NCI-H1417 treated with DMSO at 0.1 percent for 48 hours (cell line): Measurements from ENCODE around the gene BCOR.

Experiments used
- DNase-seq: peaks from one replicate; lab custom pipeline; 2025; lab: John Stamatoyannopoulos, UW

BCOR gene

DNA sequence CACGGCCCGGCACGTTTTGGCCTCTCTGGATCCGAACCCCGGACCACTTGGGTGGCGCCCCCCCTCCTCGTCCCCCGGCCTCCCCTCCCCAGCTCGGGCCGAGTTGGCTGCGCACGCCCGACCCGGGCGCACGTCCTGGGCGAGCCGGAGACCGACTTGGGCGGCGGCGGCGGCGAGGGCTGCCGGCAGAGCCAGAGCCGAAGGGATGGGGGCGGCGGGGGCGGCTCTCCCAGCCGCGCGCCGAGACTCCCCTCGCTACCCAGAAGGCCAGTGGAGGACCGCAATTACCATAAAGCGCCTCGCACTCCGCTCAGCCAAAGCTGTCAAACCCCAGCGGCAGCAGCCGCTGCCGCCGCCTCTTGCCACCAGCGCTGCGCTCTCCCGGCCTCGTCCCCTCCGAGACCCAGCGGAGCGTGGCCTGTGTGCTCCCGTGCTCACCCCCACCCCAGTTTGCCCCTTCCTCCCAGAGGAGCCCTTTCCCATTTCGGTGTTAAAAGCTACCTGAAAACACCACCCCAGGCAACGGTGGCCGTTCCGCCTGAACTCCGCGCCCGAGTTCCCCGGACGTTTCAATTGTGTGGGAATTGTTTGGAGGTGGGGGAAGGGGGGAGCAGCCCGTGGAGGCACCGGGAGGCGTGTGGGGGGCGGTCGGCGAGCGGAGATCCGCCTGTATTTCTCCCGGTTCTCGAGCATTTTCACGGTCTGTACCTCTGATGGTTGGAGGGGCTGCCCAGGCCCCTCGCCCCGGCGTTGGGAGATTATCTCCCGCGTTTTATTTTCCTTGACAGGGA, 701 bp upstream of the BCOR start:
- DNase-seq = no peak

DNA sequence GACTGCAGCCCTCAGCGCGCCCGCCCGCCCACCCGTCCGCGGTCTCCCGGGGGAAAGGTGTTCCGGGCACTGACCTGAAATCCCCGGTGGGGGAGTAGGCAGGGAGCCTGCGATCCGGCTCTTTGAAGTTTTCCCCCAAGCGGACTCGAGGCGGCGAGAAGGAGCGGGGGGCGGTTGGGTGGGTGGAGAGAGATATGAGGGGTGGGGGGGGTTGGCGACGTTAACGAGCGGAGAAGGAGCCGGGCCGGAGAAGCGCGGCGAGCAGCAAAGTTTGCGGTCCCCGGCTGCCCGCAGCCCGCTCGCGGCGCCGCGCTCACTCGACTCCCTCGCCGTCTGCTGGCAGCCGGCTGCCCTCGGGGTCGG, 636 bp downstream of the BCOR start:
- no peak for DNase-seq

DNA sequence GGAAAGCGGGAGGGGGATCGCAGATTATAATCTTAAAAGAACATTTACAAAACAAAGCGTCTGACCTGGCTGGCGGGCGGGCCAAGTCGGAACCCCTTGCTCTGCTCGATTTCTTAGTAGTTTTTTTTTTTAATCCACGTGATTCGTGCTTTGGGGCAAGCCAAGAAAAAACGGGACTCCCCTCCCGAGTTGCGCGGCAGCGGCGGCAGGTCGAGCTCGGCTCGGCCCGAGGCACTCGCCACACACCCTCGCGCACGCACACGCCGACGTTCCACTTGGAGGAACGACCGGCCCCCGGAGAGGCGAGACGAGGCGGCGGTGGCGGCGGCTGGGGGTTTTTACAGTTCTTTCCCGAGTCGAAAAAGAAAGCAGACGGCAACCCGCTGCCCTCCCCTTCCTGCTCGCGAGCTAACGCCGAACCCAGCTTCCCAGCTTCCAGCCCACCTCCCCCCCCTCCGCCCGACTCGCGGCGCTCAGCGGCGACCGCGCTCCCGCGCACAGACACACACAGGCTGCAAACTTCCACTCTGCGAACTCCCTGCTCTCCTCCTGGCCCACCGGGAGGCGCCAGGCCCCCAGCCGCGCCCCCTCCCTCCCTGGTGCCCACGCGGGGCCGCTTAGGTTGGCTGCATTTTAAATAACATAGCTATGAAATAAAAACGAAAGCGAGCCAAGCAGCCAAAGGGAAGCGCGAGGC, 1.2 kb downstream of the BCOR start:
- no peak for DNase-seq

DNA sequence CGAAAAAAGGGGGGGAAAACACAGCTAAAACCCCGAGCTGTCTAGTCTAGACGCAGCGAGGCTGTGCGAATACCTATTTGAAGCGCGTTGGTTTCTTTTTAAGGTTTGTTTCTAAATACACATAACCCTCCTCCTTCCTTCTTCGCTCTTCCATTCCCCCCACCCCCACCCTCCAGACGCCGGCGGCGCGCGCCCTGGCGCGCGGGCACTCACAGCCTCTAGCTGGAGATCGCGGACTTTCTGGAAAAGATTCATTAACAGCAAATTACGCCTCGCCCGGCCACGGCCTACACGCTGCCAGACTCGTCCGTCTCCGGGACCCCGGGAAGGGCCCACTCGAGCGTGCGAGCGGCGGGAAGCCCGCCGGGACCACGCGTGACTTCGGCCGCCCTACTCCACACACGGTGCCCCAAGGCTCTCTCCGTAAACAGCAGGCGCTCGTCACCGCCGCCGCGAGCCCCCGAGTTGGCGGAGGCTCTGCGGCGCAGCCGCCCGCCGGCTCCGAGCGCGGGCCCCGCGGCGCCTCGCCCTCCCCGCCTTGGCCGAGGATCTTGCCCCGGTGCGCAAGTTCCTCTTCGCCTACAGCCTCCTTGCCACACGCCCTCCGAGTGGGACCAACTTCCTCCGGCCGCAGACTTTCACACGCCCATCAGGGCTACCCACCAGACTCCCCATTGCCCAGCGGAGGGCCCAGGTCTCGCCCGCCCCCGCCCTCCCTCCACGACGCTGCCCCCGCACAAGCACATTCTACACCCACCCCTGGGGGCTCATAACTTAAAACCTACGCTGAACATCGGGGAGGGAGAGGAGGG, 2.0 kb downstream of the BCOR start:
- DNase-seq = no peak

DNA sequence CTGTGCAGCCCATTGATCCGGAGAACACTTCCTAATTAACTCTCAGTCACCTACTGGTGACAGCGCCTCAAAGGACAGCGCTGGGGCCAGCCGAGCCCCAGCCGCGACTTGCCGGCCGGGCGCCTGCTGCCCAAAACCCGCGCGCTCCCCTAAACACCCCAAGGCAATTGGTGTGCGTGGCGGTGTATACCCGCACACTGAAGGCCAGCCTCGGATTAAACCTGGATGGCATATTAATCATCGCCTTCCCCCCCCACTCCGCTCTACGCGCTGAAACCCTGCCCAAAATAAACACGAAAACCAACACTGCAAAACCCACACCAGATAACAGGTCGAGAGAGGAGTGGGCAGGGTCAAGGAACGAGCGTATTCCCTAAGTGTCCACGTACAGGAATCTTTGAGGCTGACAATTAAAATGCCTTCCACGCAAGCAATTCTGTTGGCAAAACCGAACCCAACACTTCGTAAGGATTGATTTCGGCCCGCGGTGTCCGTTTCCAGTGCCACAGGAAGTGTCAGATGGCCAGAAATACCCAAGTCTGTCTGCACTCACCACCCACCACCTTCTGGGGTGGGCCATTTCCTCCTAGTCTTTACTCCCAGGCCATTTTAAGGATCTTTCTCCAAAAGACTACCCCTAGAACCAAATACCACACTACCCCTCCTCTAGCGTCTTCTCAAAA, 2.7 kb downstream of the BCOR start:
- no peak for DNase-seq

DNA sequence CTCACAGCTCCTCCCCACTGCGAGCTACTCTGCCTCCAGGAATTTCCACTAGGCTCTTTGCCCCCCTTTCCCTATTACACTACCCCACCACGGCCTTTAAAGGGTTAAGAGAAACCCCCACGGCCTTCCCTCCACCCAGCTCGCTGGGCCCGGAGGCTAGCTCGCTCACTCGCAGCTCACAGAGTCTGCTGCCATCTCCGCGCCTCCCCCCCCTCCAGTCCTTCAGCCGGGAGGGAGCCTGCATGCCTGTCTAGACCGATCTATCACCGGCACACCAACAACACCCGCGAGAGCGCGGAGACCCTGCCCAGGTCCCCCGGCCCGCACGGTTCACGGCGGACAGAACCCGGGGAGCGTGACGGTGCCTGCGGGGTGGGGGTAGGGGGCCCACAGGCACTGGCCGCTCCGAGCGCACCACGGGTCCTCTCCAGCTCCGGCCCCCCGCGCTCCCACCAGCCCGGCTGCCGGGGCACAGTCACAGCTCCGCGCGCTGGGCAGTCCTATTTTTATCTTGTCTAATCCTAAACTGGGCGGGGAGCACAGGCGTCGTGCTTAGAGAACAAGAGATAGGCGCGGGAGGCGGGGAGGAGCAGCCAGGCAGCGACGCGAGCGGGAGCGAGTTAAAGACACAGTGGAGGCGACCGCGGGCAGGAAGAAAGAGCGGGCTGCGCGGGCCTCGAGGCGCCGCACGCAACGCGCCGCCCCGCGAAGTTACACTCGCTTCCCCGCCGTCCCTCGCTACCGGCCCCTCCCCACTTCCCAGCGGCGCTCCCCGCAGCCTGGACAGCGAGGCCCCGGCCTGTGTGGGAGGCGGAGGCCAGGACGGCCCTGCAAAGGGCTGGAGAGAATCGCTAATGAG, 3.5 kb downstream of the BCOR start:
- DNase-seq = no peak

DNA sequence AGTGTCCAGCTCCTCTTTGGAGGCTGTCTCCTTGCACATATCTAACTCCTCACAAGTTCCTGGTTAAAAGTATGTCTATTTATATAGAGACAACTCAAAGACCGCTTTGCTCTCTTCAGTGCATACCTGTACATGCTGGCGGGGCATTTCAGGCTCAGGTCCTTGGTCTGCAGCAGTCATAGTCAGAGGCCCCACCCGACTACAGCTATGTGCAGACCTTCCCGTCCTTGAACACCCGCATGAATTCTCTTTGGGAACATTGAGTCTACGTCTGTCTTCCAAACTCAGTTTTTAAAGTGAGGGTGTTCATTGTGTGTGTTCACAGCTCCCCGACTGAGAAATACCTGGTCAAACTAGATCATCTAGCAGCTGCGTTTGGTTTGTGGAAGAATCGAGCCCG, 4.2 kb downstream of the BCOR start:
- DNase-seq = no peak

DNA sequence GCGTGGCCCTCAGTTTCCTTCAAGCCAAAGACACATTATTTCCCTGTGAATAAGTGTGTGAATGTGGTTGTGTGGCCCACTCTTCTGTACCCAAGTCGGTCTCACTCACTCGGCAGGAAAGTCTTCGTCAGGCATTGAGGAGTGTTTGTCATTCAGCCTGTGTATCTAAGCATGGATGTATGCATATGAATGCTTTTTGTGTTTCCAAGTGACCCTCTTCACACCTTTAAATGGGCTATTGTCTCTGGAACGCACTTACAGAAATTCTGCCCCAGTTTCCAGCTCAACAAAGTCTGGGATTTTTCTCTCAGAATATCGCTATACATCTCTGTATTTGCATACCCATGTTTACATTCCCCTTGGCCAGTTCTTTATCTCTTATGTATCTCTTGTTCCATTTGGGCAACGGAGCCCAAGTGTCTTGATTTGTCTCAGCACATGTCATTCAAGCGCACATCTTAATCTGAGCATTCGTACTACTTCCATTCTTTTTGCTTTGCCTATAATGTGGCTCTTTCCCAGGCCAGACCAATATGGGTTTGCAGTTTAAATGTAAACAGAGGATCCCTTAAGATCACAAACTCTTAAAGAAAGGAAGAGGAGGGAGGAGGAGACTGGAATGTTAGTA, 4.8 kb downstream of the BCOR start:
- no peak for DNase-seq

DNA sequence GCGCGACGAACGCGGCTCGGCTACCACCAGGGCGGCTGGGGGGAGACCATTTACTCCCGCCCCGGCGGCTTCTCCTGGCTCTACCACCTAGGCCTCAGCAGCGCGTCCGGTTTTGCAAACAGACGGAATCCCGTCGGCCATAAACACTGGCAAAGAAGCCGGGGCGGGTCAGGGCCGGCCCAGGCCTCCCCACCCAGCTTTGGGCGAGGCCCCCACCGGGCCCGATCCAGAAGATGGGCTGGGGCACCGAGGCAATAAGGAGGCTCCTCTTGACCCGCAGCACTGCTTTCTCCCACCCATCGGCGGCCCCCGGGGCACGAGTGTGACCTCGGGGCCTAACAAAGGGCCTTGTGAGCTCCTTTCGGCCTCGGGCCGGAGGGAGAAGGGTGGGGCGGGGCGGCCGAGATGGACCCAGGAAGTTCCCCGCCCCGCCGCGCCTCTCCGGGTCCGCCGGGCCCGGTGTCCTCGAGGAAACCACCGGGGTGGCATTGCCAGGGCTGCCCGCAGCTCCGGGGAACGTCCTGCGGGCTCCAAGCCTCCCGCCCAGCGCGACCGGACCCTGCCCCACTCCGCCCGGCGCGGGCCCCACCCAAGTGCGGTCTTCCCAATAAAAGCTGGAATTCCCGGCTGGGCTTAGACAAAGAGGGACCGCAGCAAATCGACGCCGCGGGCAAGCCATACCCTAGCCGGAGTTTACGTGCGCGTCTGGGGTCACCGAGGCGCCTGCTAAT, 5.9 kb downstream of the BCOR start:
- DNase-seq = no peak

DNA sequence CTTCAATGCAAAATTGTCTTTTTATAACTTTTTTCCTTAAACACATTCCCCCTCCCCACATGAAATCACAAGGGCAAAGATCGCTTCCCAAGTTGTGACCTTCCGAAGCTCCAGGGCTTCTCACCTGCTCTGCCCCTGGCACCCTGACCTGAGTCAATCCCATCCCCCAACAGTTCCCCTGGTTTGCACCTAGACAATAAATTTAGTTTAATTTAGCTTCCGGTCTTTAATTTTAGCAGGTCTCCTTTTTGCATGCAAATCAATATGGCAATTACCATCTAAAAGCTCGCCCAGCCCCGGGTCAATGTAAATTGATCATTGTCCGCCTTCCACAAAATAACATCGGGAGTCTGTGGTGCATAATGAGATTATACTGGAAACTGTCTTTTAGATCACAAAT, 6.8 kb downstream of the BCOR start:
- DNase-seq = no peak

DNA sequence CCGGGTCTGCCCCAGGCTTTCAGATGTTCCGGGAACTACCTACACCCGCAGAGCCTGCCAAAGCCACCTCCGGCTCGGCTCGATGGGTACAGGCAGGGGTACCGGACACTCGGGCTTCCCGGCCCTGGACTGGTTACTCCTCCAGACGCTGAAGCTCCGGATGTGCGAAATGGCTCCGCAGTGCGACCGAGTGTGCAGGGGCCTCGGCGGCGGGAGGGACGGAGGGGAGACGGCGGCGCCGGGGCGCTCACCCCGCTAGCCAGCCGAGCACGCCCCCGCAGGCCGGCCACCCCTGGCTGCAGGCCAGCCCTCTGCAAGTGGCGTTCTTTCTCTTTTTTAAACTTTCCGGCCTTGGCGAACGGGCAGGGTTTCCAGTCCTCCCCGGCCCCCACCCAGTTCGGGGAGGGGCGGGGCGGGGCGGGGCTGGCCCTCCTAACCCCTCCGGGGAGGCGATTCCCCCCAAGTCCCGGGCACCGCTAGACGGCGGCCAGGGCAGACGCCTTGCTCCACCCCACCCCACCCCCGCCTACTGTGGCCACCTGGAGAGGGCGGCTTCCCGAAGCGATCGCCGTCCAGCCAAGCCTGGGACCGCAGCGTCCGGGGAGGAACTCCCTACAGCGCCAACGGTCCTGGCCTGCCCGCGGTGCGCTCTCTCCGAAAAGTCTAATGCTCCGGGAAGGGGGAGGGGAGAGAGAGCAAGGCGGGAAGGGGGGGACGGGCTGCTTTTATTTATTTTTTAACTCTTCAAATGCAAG, 7.5 kb downstream of the BCOR start:
- DNase-seq = no peak

DNA sequence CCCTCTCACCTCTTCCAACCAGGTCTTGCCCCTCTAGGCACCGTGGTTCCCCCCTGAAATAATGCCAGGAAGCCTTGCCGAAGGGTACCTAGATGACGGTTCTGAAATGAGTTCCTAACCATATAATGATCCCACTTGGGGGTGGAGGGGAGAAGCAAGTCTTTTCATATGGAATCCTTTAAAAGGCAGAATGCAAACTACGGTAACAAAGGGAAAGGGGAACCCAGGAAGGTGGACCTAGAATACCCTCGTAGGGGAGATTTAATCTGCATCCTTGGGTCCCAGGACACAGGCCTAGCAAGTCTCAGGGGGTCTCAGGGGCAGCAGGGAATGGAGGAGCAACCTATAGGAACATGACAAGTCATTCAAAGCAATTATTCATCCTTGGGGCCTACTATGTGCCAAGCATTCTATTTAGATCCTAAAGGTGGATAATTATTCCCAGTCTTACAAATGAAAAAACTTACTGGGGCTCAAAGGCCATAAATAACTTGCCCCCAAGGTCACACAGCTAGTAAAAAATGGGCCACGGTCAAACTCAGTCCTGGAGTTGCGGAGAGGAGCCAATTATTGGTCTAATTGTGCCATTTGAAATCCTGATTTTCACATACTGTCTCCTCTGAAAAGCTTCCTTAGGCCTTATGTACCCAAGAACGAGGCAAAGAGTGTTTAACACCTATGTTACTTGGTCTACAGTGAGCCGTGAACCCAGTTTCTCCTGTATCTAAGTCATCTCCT, 8.8 kb downstream of the BCOR start:
- no peak for DNase-seq

DNA sequence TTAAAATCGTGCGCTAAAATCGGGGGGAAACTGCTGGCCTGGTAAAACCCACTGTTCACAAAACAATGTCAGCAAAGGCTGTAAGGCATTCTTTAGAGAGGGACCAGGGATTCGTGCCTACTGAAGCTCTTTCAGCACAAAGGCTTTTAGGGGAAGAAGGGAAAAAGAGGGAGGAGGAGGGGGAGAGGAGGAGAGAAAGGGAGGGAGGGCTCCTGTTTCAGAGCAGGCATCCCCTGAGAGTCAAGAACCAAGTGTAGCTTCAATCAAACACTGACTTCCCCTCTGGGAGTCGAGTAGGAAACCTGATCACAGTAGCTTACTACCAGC, 9.5 kb downstream of the BCOR start:
- DNase-seq = no peak

DNA sequence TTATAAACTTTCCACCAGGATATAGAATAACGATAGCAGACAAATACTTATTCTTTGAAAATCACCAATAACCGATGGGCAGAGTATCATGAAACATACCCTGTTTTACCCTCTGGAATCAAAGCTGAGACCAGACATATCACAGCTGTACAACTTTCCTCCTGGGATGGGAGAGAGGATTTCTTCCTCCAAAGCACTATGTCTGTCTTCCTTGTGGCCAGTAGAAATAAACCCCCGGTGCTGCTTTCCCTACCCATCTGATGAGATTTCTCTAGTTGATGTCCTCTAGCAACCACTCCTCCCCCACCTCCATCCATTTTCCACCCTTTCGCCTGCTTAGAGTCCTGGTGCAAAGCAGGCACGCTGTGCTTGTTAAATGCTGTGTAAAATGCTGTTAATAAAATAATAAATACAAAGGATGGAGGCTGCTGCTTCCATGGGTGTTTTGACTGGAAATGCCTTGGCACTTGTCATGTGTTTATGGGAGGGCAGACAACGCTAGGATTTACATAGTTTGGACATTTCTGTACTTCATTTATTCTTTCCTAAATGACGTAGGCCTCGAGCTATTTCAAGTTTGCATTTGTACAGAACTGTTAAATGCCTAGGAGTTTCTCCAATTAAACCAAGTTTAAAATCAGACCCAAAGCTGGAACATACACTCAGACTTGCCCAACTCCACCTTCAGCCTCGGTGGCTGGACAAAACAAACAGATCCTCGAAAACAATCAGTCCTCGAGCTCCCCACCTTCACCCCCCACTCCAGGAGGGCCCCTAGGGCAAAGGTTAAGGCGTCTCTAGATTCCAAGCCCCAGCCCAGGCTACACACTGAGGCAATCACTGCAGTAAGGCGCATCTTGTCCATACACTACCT, 10.1 kb downstream of the BCOR start:
- no peak for DNase-seq

DNA sequence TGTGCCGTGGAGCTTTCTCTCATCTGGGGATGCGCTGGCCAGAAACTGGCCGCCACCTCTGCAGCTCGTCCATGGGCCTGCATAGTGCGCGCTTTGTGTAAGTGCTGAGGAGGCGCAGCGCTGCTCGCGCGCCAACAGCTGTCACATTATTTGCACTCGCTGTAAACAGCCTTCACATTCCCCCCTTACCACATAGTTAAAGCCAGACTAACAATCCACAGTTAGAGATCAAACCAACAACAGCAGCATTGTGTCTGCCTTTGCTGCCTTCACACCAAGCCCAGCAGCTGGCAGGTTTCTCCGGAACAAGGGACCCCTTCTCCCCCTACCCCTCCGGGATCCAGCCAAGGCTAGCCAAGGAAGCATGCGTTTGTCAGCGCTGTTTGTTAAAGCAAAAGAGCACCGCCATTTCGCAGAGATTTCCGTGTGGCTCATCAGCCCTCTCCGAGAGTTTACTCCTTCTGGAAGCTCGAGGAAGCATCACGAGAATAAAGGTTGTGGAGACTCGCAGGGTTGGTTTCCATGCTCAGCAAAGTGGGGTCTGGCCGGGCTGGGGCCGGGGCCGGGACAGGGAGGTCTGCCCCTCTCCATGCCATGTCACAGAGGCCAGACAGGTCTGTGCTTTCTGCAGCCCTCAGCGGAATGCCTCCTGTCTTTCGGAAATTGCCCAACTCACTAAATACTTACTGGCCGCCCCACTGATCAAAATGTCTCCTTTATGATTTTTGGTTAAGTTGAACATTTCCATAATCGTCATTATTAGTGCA, 11.0 kb downstream of the BCOR start:
- no peak for DNase-seq

DNA sequence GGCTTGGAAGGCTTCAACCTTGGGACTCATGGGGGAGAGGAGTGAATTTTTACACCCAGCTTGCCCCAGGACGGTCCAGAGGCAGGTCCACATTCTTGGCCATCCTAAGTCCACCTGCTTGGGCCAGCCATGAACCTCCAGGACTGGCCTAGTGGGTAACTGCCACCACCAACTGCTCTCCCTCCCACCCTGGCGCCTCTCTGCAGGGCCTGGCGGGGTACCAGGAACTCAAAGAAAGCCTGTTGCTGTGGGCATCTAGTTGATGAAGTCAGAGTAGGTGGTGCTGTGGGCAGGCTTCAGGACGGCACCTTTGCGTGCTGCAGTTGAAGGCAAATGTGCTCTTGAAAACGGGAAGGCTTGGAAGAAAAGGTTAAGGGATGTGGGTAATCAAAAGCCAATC, 12.0 kb downstream of the BCOR start:
- no peak for DNase-seq

DNA sequence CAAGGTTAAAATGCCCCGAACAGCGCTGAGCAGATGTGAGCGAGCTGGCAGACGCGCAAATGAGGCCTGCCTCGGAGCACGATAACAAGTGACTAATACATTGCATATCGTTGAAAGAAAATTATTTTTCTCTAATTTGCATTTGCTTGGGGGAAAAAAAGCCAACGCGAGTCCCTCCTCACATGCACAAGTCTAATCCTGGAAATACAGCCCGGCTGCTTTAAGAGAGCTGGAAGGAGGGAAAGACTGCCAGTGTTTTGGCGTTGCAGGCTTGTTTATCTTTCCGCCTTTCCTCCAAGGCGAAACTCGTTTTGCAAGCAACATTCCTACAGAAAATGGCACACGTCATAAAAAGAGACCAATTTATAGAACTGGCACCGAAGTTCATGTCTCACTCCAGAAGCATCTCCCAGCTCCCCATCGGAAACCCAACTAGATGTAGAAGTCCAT, 12.6 kb downstream of the BCOR start:
- DNase-seq = no peak
